GM21526 (cell line): ENCODE data around the gene SNX32.

Source experiments
- ATAC-seq: cut with Tn5 transposase; IDR thresholded peaks from one replicate; pipeline ENCODE4 v1.9.1; 2021; ENCODE audit warnings: moderate library complexity; ENCODE audit not compliant: unreplicated experiment, low FRiP score

Gene SNX32

GRCh38 chr11:65796726-65797601 is 36.8 kb upstream of the SNX32 start:
- ATAC-seq: no peak

DNA sequence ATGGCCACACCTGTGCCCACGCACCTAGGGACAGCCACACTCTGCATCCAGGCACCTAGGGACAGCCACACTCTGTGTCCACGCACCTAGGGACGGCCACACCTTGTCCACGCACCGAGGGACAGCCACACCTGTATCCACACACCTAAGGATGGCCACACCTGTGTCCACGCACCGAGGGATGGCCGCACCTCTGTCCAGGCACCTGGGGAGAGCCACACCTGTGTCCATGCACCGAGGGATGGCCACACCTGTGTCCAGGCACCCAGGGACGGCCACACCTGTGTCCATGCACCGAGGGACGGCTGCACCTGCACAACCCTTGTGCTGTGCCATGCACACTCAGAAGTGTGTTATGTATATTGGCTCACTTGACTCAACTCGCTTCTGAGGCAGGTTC is 36.1 kb upstream of the SNX32 start:
- no peak for ATAC-seq

- ATAC-seq: no peak
These were observed 34.9 kb upstream of the SNX32 start for GRCh38 chr11:65798882-65799281.

DNA sequence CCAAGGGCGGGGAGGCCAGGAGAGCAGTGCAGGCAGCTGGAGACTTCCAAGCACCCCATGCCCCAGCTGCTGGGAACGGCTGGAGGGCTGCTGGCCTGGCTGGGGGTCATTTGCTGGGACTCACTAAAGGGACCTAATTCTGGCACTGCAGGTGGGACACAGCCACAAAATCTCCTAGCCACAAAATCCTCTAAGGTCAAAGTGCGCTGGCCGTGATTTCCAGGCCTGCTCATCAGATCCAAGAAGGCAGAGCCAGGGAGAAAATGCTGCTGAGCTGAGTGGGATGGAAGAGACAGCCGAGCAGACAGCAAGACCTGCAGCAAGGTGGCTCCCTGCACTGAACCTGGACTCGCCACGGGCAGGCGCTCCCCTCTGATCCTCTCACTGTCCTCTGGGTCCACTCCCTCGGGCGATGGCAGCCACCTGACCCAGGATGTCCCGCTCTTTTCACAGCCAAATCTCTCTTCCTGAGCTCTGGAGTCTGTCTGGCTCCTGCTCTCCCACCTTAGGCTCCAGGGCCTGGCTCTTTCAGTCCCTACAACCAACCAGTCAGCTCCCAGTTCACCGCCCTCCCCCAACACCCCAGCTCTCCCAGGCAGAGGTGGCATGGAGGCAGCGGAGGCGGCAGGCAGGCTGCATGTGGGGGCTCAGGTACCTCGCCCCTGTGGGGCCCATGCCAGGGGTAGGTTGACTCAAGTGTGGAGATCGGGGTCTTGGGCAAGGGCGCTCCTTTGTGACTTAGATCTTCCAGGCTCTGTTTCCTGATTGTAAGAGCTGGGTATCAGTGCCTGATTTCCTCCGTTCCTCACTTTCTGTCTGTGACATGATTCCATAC is 32.4 kb upstream of the SNX32 start:
- no peak for ATAC-seq

DNA sequence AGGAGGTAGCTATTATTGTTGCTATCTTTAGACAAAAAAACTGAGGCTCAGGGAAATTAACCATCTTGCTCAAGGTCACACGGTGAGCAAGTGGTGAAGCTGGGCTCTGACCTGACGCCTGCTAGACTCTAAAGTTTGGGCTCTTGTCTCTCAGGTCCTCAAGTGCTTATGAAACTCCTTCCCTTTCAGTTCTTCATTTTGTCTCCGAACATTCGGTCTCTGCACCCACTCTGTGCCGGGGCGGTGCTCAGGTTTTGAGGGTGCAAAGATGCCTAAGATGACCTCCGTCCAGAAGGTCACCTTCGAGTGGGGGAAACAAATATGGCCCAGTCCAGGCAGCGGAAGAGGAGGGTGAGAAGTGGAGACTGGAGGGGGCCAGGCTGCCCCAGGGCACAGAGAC is 30.9 kb upstream of the SNX32 start:
- peak; percentile 78 for ATAC-seq

DNA sequence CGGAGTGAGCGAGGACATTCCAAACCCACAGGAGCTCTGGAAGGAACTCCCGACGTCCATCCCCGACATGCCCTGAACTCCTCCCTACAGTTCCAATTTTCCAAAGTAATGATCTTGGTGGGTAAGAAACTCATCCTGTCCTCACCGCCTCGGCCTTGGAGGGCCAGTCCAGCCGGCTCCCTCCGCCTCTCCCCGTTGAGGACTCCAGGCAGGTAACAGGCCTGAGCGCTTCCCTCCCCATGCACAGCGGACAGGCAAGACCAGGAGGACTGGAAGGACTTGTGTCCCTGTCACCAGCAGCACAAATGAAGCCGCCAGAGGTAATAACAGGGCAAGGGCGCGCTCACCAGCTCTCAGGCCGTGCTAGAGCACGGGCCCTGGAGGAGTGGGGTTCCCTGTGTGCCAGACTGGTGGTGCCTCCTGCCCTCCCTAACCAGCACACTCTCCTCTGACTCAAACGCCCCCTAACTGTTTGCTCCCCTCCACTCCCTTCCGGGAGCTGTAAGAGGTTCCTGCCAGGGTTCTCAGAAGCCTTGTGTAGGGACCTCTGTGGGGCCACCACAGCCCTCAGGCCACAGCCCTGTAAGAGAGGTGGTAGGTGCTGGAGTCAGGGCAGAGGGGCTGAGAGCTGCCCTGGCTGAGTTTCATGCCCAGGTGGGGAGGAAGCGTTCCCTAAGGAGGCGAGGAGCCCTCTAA is 29.8 kb upstream of the SNX32 start:
- no peak for ATAC-seq

- ATAC-seq: no peak
These were observed 26.8 kb upstream of the SNX32 start for GRCh38 chr11:65806979-65807378.

DNA sequence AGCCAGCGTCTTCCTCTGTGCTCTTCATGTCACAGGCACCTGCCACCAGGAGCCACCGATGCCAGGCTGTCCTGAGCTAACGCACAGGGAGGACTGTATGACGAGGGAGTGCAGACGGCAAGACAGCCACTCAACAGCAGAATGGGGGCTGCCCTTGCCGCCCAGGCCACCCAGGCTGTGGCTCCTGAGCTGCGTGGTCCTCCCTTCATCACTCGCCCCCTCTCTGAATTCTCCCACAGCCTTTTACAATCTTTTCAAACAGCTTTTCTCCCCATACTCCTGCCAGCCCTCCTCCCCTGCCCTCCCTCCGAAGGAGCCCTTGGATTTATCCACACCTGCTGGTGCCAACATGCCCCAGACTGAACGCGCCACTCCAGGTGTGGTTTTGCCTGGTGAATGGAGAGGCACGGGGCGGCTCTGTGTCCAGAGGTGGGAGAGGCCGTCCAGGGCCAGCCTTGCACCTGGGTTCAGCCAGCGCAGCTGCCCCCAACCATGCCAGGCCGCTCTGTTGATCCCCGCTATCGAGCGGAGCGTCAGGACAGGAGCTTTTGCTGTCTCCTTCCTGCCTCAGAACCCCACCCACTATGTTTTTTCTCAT is 24.9 kb upstream of the SNX32 start:
- ATAC-seq: no peak

- ATAC-seq: no peak
These were observed 24.3 kb upstream of the SNX32 start for GRCh38 chr11:65809496-65809895.

GRCh38 chr11:65810046-65810868 is 23.5 kb upstream of the SNX32 start:
- ATAC-seq: no peak

DNA sequence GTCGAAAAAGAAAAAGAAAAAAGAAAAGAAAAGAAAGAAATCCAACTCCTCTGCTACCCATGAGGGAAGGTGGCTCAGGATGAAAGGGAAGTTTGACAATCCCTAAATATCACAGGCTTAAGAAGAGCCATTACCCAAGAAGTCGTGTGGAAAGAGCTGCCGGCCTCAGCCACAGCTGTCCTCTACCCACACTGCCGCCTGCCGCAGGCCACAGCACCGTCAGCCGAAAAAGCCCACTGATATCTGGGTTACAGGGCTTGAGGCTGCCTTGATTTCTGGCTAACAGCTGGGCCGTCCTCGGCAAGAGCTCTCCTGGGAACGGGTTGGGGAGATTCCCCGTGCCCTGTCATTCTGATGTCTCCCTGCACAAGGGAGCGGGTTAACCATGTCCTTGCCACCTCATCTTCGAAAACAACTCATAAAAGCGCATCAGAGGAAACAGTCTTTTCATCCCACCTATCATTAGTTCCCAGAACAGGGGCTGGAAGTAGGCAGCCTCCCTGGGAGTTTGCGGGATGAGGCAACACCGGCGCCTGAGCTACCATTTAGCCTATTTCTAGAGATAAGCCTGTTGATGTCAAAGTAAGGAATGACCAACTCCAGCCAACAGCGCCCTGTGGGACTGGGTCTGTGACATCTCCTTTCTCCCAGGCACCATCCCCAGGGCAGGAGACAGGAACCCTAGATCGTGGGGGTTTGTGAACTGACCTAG is 21.8 kb upstream of the SNX32 start:
- ATAC-seq: no peak

DNA sequence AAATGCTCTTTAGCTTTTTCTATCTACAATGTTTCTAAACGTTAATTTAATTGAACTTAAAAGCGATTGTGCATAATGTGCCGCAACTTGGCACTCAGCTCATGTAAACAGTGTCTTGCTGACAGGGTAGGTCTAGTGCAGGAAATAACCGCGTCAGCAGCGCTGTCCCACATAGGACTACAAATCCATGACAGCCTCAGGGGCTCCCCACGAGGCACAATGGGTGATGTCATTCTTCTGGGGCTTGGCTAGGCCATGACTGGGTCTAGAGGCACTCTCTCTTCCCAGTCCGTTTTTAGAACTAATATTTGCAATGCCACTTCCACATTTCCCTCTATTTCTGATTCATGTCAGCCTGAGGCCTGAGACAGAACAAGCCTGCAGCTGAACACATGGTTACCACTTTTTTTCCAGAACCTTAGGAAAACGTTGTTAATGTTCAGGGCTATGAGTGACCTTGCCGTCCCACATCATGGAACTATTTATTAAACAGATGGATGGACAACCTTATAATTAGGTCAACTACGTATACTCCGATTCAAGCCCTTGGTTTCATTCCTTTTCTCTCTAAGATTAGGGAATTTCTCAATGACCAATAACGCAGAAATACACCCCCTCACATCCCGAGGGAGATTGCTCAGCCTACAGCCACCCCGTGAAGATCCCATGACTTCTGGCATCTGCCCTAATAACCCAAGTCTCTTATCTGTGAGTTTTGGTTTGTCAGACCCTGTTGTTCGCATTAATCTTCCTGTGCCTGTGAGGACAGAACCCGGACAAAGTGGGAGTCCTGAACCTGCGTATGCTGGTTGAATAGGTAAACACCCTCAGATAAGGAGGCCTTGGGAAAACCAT is 19.4 kb upstream of the SNX32 start:
- no peak for ATAC-seq

DNA sequence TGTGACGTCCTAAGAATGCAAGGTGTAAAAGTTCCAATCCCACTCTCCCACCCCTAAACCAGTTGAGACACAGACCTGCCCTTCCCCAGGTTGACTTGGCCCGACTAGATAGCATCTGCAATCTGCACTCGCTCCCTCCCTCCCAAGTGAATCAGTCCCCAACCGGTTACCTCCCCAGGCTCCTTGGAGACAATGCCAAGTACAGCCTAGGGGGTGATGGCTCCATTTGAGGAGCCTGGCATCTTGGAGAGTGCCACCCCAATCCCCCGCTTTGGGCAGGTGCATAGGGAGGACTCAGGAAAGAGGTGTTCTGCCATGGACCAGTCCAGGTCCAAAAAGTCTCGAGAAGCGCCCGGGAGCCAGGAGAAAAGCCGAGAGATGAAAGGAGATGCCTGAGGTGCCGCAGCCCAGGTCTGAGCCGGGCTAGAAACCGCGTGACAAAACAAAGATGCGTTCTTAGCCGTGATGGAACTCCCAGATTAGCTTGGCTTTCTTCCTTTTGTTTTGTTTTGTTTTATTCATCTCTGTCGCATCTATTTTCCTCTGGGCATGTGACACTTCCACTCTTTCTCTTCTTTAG is 18.7 kb upstream of the SNX32 start:
- no peak for ATAC-seq

DNA sequence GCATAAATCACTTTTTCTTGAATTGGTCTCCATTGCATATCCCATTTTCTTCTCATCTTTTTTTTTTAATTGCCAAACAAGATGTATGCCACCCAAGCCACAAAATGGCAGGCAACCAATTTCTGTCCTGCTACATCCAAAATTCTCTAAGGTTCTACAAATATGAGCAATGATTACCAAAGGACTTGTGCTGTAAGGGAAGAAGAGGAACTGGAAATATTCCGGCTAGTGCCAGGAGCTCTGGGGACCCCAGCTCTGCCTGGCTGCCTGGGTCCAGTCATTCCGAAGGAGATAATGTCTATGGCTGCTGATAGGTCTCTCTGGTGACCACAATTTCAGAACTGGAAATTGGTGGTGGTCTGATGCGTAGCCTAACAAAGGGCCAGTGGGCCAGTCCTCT is 17.1 kb upstream of the SNX32 start:
- ATAC-seq: no peak

DNA sequence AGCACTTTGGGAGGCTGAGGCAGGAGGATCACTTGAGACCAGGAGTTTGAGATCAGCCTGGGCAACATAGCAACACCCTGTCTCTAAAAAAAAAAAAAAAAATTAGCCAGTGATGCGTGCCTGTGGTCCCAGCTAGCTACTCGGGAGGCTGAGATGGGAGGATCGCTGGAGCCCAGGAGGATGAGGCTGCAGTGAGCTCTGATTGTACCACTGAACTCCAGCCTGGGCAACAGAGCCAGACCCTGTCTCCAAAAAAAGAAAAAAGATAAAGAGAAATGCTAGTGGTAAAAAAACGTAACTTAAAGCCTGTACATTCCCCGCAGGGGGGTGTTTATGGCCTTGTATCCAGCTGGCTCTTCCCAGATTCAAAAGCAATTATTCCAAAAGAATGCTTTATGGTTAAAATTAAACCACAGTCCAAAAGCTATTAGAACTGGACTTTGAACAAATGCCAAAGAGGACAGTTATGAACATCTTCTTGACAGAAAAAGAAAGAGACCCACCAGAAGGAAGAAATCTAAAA is 16.4 kb upstream of the SNX32 start:
- ATAC-seq: no peak

DNA sequence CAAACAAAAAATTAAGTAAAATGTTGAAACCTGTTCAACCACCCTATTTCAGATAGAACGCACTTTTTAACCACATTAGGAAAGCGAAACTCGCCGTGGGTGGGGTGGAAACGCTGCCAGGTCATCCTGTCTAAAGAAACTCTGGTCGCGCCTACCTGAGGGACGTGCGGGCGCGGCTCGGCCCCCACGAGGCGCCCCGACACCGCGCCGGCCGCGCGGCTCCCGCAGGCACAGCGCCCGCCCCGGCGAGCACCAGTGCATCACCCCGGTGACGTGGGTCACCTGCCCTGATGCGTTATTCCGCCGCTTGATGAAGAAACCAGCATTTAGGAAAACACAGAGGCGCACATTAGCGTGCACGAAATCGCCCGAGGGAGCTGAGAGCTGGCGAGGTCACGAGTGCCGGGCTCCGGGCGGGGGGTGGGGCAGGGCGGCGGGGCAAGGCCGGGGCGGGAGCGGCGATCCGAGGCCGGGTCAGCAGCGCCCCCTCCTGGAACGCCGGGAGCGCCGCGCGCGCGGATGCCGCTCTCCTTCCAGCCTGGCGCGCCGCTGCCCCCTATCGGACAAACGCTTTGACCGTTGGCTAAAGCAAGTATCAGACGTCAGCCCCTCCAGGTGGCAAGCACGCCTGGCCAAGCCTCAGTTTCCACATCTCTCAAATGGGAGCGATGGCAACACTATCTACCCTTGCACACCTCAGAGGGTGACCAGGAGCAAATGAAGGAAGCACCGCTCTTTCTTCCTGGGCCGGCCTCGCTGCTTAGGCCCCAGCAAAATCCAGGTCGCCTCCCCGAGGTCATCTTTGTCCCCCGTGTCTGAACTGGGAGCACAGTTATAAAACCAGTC is 15.7 kb upstream of the SNX32 start:
- peak; percentile 63 for ATAC-seq

DNA sequence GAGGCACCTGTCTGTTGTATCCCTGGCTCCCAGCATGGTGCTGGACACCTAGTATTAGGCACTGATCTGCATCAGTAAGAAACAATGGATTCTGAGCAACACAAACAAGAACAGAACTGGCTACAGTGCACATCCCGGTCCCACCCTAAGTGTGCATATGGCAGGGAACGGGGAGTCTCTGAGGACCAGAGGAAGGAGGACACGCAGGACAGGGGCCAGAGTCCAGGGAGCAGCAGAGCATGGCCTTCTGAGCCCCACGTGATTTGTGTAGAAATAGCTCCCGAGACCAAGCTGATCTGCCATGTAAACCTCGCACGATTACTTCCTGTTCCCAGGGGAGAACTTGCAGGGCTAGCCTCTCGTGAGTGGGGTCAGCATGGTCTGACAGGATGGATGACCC is 12.7 kb upstream of the SNX32 start:
- no peak for ATAC-seq
